Stimulated activated CD4-positive, alpha-beta T cell treated with anti-CD3 and anti-CD28 coated beads, Interleukin-1b, Interleukin-23, amount 100 ng/mL, for 48 hours (primary cell): ENCODE measurements around the gene PHLDB1.

ENCODE experiments used
- DNase-seq: peaks from one replicate; pipeline ENCODE4 v3.0.0-alpha.2; 2020

The PHLDB1 gene

DNA sequence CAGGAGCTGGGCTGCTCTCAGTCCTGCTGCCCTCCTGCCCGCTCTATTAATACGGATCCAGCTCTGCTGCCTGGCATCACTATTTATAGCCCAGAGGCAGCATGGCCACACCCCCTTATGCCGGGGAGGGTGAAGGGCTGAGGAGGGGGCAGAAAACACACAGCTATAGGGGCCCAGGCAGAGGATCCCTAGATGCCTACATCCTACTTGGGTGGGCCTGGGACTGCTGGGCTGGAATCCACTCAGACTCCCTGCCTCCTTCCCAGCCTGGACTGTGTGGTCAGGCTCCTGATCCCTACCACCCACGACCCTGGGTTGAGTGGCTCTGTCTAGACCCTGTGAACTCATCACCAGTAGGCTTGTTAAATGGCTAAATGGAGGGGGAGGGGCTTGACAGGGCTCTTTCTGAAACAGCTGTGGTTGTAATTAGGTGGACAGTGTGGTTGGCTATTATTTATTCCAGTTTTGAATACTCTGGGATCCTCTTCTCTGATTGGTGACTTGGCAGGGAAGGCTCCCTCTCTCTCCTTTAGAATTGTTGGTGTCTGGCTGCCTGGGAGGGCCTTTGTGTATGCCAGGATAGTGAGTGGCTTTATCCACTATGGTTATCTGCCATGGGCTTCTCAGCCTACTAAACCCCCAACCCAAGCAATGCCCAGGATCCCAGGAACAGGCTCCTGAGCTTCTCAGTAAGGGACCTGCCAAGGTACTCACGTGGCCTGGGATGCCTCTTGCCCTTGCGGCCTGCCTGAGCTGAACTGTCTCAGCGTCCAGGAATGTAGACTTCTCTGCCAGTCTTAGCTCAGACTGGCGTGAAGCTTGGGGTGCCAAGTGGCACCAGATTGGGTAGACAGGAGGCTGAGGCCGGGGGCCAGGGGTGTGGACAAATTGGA, 15.2 kb downstream of the PHLDB1 start:
- no peak for DNase-seq

DNA sequence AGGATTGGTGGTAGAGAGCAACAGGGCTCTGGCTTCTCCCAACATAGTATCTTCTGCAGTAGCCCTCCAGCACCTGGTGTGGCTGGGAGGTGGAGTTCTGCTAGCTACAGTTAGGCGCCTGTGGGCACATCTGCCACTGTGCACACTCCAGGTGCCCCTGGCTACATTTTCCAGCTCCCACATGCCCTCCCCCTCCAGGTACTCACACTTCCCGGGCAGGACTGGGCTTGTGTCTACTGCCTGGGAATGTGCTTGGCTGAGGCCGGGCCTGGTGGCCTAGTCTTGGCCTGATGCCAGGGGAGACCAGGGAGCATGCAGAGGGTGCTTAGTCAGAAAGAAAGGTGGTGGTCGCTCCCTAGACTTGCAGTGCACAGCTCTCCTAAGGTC, 15.8 kb downstream of the PHLDB1 start:
- no peak for DNase-seq

DNA sequence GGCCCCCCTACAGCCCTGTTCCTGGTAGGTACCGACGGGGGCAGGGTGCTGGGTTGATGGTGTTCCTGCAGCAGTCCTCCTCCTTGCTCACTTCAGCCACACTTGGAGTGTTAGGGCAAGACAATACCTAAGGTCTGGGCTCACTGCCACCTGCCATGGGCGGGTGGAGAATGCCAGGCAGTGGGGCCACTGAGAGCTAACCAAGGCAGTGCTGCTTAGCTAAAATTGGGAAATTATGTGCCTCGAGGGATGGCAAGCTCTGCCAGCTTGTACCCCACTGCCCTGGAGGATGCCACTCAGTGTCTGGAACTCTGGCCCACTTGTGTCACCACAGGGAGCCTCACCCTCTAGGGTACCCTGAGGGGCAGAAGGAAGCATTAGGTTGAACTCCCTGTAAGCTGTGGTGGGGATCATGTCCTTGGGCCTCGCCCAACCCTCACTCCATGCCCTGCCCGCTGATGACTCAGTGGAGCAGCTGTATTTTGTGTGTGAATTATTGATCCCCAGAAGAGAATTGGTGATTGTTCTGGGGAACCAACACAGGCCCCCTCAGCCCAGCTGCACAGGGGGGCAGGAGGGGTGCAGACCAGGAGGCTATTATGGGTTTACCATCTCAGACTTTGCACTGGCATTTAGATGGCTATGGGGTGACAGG, 17.7 kb downstream of the PHLDB1 start:
- DNase-seq = no peak

DNA sequence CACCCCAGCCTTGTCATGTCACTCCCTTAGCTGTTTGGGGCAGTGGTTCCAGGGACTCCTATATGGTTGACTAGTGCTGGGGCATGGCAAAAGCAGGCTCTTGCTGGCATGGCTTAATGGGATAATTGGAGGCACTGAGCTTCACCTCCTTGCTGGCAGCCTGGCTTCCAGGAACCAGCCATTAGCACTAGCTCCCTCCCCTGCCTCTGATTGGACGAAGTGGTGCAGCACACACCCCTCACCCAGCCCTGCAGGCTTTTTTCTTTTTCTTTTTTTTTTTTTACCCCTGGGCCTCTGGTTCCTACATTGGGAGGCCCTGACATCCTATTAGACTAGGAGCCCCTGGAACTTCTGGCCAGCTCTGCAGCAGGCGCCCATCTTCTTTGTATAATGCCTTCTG, 18.6 kb downstream of the PHLDB1 start:
- DNase-seq = no peak

DNA sequence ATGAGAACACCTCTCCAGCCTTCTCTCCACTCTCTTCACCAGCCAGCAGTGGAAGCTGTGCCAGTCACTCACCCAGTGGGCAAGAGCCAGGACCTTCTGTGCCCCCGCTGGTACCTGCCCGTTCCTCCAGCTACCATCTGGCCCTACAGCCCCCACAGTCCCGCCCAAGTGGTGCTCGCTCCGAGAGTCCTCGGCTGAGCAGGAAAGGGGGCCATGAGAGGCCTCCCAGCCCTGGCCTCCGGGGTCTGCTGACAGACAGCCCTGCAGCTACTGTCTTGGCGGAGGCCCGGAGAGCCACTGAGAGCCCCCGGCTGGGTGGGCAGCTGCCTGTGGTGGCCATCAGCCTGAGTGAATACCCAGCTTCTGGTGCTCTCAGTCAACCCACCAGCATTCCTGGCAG, 20.2 kb downstream of the PHLDB1 start:
- no peak for DNase-seq

DNA sequence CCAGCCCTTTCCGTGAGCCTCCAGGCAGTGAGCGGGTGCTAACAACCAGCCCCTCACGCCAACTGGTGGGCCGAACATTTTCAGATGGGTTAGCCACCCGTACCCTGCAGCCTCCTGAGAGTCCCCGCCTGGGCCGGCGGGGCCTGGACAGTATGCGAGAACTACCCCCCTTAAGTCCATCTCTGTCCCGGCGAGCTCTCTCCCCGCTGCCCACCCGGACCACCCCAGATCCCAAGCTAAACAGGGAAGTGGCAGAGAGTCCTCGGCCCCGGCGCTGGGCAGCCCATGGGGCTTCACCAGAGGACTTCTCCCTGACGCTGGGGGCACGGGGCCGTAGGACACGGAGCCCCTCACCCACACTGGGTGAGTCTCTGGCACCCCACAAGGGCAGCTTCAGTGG, 20.6 kb downstream of the PHLDB1 start:
- no peak for DNase-seq

DNA sequence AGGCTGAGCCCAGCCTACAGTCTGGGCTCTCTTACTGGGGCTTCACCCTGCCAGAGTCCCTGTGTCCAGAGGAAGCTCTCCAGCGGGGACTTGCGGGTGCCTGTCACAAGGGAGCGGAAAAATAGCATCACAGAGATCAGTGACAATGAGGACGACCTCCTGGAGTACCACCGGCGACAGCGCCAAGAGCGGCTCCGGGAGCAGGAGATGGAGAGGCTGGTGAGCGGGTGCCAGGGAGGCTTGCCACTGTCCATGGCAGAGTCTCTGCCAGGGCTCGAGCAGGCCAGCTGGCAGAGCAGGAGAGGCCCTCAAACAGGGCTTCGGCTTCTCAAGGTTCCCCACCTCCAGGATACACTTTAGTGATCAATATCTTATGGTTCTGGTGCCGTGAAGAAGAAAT, 21.0 kb downstream of the PHLDB1 start:
- DNase-seq = no peak

DNA sequence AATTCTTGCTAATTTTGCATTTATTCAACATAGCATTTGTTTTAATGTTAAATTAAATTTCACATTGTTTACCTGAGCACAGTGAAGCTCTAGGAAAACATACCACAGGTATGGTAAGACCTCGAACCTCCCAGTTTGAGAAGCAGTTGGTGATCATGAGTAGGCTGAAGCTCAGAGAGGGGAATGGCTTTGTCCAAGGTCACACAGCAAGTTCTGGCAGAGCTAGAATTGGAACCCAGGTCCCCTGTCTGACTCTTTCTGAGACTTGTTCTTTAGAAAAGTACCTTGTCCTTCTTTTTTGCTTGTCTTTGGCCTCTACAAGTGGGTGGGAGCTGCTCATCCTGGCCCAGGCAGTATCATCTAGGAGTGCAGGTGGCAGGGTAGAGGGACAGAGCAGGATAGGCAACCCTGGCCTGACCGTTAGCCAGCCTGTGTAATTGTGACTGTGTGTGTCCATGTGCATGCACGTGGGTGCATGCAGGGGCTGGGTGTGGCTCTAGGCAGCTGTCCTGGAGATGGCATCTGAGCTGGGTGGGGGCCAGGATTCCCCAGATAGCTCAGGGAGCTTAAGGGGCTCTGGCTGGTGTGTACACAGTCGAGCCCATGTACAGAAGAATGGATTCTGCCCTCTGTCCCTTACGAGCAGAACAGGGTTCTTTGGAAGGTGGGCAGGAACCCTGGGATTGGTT, 21.6 kb downstream of the PHLDB1 start:
- no peak for DNase-seq

DNA sequence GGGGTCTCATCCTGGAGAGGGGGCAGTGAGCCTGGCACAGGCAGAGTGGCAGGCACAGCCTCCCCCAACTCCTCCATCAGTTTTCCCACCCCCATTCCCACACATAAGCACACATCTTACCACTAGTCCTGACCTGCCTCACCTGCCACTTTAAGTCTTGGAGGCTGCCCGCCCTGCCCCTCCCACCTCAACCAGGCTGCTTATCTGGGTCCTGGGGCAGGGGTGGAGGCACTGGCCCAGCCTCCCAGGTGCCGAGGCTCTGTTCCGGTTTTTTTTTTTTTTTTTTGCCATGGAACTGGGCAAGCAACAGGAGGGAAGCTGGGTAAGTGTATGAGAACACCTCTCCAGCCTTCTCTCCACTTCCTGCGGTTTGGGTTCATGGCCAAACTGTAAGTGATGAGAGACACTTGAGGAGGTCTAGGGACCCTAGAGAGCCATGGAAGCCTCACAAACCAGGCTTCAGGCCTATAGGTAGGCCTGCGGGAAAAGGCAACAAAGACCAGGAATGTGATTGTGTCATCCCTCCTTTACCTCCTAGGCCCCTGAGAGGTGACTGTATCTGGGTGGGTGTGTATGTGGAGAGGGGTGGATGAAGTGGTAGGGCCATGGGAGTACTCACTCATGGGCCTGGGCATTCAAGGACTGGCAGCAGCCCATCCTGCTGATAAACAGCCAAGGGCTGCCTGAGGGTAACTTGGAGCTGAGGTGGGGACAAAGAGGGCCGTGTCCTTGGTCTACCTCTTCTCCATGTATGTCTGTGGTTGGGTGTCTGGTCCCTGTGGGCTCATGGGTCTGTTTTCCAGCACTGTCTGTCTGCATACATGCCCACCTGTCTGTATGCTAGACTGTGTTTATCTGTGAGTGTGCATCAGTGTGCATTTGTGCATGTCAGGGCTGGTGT, 22.6 kb downstream of the PHLDB1 start:
- DNase-seq = no peak

DNA sequence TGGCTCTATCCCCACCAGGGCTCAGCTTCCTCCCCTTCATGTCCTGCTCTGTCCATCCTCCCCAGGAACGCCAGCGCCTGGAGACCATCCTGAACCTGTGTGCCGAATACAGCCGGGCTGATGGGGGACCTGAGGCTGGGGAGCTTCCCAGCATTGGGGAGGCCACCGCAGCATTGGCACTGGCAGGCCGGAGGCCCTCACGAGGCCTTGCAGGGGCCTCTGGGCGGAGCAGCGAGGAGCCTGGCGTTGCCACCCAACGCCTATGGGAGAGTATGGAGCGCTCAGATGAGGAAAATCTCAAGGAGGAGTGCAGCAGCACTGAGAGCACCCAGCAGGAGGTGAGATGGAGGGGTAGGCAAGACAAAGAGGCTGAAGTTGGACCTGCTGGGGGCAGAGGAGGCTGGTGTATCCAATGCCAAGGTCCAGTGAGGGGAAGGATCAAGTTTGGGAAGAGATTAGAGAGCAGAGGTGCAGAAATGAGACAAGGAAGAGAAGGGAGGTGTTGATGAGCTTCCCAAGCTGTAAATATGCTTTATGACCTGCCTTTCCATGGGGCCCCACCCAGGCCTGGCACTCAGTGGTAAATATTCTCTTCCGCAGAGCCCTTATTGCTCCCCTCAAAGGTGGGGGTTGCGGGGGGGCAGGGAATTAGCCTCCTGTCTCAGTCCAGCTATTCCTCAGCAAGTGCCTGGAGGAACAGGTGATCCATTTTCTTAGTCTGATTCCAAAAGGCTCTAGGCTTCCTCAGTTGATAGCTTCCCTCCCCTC, 23.9 kb downstream of the PHLDB1 start:
- no peak for DNase-seq

DNA sequence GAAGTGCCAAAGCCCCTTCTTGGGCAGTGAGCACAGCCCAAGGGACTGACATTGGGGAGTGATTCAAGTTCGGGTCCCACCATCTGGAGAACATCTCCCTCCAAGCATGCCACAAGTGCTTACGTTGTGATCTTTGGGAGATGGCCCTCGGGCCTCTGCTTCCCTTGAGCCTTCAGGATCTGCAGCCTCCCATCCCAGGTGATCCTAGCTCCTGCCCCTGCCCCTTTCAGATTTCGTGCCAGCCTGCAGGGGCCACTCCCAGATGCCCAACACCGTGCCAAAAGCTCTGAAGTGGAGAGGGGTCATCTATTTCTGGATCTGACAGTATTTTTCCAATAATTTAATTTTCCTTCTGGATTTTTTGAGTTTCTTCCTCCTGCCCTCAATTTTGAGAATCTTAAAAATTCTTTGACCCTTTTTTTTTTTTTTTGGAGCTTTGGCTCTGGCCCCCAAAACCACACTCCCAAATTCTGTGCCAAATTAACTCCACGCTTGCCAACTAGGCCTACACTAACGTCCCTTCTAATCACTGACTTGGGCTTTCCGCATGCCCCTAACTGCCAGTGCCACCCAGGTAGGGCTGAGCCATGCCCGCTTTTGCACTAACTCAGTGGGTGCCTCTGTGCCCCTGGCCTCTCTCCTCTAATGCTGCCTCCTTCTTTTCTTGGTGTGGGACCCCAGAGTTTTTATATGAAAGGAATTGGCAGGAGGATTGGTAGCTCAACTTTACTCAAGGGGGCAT, 25.3 kb downstream of the PHLDB1 start:
- DNase-seq = no peak

DNA sequence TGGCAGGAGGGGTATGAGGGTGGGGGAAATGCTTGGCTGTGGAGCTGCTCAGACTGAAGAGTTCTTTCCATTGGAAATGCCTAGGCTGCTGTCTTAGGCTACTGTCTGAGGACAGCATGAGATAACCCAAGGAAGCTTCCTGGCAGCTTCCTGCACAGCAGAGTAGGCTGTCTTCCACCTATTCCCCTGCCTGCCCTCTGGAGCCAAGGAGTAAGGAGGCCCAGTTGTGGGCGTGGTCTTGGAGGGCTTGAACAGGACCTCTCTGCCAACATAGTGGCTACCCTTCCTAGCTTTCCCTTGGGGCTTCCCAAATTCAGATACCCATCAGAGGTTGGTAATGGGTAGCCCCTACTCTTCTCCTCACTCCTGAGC, 25.9 kb downstream of the PHLDB1 start:
- no peak for DNase-seq

DNA sequence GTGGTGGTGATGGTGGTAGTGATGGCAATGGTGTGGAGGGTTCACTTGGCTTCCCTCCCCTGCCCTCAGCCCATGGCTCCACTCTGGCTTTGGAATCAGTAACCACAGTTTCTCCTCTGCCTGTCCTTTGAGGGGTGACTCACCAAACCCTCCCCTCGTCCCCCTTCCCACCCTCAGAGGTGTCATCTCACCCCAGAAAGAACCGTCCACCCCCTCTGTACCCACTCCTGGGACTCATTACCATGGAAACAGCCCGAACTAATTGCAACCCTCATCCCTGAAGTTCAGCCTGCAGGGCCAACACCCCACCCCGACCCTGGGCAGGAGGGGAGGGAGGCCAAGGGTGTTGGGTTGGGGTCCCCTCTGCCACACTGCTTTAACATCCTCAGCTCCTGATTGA, 26.6 kb downstream of the PHLDB1 start:
- DNase-seq = no peak

DNA sequence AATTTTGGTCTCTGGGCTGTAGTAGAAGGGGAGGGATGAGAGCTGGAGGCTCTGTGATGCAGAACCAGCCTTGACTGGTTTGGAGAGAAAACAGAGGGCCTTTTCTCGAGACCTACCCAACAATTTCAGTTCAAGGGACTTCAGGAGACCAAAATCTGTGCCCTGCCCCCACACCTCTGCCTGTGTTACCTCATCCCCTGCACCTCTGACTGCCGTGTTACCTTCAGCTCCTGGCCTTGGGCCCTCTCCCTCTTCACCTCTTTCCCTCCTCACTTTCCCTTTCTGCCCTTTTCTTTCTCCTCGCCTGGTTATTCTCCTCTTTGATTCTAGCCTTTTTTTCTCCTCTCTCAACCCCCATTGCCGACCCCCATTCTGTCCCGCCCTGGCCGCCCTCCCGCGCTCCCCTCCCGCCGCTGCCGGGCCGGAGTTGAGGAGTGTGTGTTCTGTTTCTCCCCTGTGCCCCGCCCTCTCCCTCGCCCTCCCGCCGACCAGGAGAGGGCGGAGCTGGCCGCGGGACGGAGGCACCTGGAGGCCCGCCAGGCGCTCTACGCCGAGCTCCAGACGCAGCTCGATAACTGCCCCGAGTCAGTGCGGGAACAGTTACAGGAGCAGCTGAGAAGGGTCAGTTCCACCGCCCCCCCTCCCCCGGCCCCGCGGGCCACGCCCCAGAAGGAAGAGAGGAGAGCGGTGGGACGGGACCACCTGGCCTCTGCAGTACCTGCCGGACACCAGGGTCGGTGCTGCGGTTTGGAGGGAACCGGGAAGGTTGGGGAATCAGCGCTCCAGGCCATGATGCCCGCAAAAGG, 27.2 kb downstream of the PHLDB1 start:
- DNase-seq = no peak

DNA sequence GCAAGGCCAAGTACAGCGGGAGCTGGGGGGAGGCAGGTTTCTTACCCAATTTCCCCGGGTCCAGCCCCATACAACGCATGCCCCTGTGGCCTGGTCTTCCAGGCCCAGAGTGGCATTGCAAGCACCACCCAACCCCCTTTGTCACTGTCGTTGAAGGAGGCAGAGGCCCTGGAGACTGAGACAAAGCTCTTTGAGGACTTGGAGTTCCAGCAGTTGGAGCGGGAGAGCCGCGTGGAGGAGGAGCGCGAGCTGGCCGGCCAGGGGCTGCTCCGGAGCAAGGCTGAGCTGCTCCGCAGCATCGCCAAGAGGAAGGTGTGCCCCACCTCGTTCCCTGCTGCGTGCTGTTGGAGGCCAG, 27.8 kb downstream of the PHLDB1 start:
- DNase-seq = no peak

DNA sequence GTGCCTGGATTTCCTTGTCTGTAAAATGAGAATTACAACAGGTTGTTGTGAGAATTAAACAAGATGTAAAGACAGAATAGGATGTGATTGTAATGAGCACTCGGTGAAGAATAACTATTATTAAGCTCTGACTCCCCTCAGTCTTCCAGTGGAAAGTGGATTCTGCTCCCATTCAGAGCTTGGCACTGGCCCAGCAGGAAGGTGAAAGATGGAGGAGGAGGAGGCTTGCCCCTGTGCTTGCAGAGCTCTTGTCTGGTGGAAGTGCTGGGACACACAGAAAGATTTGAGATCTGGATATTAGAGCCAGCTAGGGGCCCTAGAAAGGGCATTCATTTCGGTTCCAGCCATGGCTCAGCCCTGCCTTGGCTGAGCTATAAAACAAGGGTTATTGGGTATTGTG, 28.2 kb downstream of the PHLDB1 start:
- no peak for DNase-seq

DNA sequence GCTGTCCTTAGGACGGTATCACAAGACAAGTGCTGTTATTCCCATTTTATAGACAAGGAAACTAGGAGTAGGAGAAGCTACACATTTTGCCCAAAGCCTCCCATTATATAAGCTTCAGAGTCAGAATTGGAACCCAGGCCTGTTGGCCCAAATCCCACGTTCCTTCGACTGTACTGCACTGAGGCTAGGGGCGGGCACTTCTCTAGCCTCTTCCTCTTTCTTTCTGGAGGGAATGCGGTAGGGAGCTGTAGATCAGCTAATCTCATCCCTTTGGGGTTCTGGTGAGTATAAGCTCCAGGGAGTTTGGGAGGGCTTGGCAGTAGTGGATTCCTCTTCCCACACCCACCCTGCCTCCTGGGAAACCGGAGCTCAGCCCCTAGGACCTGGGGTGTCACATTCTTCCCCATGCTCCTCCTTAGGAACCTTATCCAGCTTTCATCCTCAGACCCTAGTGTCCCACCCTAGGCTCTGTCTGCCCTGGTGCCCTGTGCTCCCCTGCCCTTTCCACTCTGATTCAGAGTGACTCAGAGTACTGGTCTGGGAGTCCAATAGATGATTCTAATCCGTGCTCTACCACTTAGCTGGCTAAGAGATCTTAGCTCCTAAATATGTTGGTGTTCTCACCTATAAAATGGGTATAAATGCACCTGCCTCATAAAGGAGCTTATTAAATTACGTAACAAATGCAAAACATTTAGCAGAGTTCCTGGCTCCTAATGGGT, 29.3 kb downstream of the PHLDB1 start:
- no peak for DNase-seq

DNA sequence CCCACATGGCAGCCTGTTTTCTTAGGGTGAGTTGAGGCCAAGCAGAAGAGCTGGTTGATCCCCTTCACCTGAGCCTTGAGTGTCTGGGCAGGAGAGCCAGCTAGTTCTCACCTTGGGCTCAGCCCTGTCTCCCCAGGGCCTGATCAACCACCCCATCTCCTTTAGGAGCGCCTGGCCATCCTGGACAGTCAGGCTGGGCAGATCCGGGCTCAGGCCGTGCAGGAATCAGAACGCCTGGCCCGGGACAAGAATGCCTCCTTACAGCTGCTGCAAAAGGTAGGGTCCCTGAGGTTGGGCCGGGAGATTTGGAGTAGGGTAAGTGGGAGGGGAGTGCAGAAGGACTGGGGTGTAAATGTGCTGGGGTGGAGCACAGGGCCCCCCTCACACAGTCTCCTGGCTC, 31.3 kb downstream of the PHLDB1 start:
- DNase-seq = no peak

DNA sequence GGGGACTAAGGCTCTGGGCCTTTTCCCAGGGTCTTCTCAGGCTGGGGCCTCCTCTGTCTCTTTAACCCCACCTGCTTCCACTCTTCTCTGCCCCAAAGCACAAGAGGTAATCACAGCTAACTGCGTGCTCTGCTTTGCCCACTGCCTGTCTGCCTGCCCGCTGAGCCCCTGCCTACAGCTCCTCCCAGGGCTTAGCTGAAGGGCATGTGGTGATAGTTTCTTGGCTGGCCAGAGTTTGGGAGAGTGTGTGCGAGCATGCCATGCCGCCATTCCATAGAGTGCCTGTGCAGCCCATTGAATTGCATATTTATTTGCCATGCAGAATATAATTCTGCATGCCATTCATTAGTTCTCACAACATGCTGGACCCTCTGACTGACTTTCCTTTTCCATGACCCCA, 32.5 kb downstream of the PHLDB1 start:
- no peak for DNase-seq
